A549 (cell line): ENCODE results near the gene GDF2. TPM values are rescaled to one million over a fixed set of nuclear protein-coding genes. Genes with fewer than 3 reads are reported as not detected.

Experiments used
- ATAC-seq, 2 experiments: fragments of 200-7000 bp in 1 of 2; fragments of >200 bp in 1 of 2; cut with Nextera tagmentation in 1 of 2; cut with Tn5 transposase in 1 of 2; 3 replicates each; pipeline versions ENCODE4 v1.8.0 to v1.9.1; 2018 to 2020; ENCODE audit warnings: mild to moderate bottlenecking in 1 of 2, moderate library complexity in 1 of 2
- CTCF ChIA-PET: fragments of 300-600 bp; sonication (Branson Sonifier 250); formaldehyde crosslinking; extraction: SDS; loops from one replicate; lab custom pipeline; 2021; ENCODE audit warnings: antibody characterized with exemption, inconsistent platforms; lab: Yijun Ruan, JAX
- POLR2A ChIA-PET: fragments of 350-600 bp; formaldehyde crosslinking; extraction: SDS; loops from one replicate; lab custom pipeline; 2021; ENCODE audit warnings: antibody characterized with exemption, inconsistent platforms; lab: Yijun Ruan, JAX
- DNase-seq, 2 experiments: peaks; one replicate each; pipeline versions ENCODE4 v3.0.0 to v3.0.0-alpha.2; 2011 to 2016; ENCODE audit warnings: low read depth in 1 of 2, low spot score in 1 of 2
- FAIRE-seq: peaks from 2 replicates; lab custom pipeline; 2011; peaks lifted over from hg19 to GRCh38; lab: Jason Lieb, UNC
- H3K27ac ChIP-seq, 2 experiments: fragments of >200 bp; sonication (Bioruptor Twin); formaldehyde crosslinking; 3 replicates each; pipeline ENCODE4 v1.5.1; 2016 to 2017
- H3K4me1 ChIP-seq: fragments of >200 bp; sonication (Bioruptor Twin); formaldehyde crosslinking; 3 replicates; pipeline ENCODE4 v1.6.1; 2016
- H3K4me2 ChIP-seq: fragments of >200 bp; sonication (Bioruptor Twin); formaldehyde crosslinking; 3 replicates; pipeline ENCODE4 v1.6.1; 2016
- H3K4me3 ChIP-seq: fragments of >200 bp; sonication (Bioruptor Twin); formaldehyde crosslinking; 3 replicates; pipeline ENCODE4 v1.5.1; 2016
- H3K9me3 ChIP-seq: fragments of >200 bp; sonication (Bioruptor Twin); formaldehyde crosslinking; 3 replicates; pipeline ENCODE4 v1.6.1; 2016
- BCL3 ChIP-seq: fragments of >200 bp; sonication (Bioruptor Twin); formaldehyde crosslinking; IDR thresholded peaks from 3 replicates; pipeline ENCODE4 v1.6.1; 2016
- CBX2 ChIP-seq: fragments of 200-600 bp; sonication (generic); IDR thresholded peaks from 2 replicates; pipeline ENCODE4 v1.6.1; 2016; ENCODE audit warnings: low read depth, mild to moderate bottlenecking, borderline replicate concordance
- ELK1 ChIP-seq: fragments of 150-350 bp; IDR thresholded peaks from 2 replicates; pipeline ENCODE4 v1.6.1; 2014; ENCODE audit warnings: low read depth, mild to moderate bottlenecking, low read length
- ESRRA ChIP-seq: fragments of 150-350 bp; IDR thresholded peaks from 2 replicates; pipeline ENCODE4 v1.6.1; 2014; ENCODE audit warnings: mild to moderate bottlenecking, low read length, borderline replicate concordance
- FOSL2 ChIP-seq, 2 experiments: fragments of 450-650 bp in 1 of 2; fragments of >200 bp in 1 of 2; sonication (Bioruptor Twin) in 1 of 2; formaldehyde crosslinking; IDR thresholded peaks; 2 replicates each; pipeline versions ENCODE4 v1.5.0 to v1.6.1; 2016 to 2020; ENCODE audit warnings: mild to moderate bottlenecking in 1 of 2, moderate library complexity in 1 of 2
- GATA3 ChIP-seq: IDR thresholded peaks from 2 replicates; pipeline ENCODE4 v1.6.1; 2012; ENCODE audit warnings: borderline replicate concordance
- HDAC2 ChIP-seq: fragments of 200-600 bp; sonication (generic); IDR thresholded peaks from 2 replicates; pipeline ENCODE4 v1.6.1; 2016
- HES2 ChIP-seq: fragments of >200 bp; sonication (Bioruptor Twin); formaldehyde crosslinking; IDR thresholded peaks from 2 replicates; pipeline ENCODE4 v1.6.1; 2016
- HEYL ChIP-seq: fragments of 250-450 bp; sonication (Bioruptor Pico); IDR thresholded peaks from 2 replicates; pipeline ENCODE4 v1.8.0; 2021; ENCODE audit warnings: mild to moderate bottlenecking, moderate library complexity
- HMGXB4 ChIP-seq: fragments of 250-450 bp; sonication (Bioruptor Pico); IDR thresholded peaks from 2 replicates; pipeline ENCODE4 v1.5.0; 2021; ENCODE audit warnings: mild to moderate bottlenecking, moderate library complexity, borderline replicate concordance
- HOXB5 ChIP-seq: fragments of 250-450 bp; sonication (Bioruptor Pico); IDR thresholded peaks from 2 replicates; pipeline ENCODE4 v1.5.0; 2020; ENCODE audit warnings: mild to moderate bottlenecking, moderate library complexity
- JUN ChIP-seq, 2 experiments: fragments of >200 bp; sonication (Bioruptor Twin); formaldehyde crosslinking; IDR thresholded peaks; 2 replicates in 1 of 2; 3 replicates in 1 of 2; pipeline ENCODE4 v1.6.1; 2016 to 2017
- JUNB ChIP-seq: fragments of >200 bp; sonication (Bioruptor Twin); formaldehyde crosslinking; IDR thresholded peaks from 2 replicates; pipeline ENCODE4 v1.6.1; 2016
- KDM1A ChIP-seq: fragments of 200-600 bp; sonication (generic); IDR thresholded peaks from 2 replicates; pipeline ENCODE4 v1.6.1; 2016; ENCODE audit warnings: low read depth, mild to moderate bottlenecking
- MAFK ChIP-seq: fragments of 450-650 bp; IDR thresholded peaks from 2 replicates; pipeline ENCODE4 v1.6.1; 2014; ENCODE audit not compliant: partially characterized antibody
- MAX ChIP-seq: IDR thresholded peaks from 2 replicates; pipeline ENCODE4 v1.6.1; 2012
- MAZ ChIP-seq: fragments of 150-350 bp; IDR thresholded peaks from 2 replicates; pipeline ENCODE4 v1.6.1; 2014; ENCODE audit warnings: antibody characterized with exemption, low read depth, low read length, borderline replicate concordance
- MYC ChIP-seq: IDR thresholded peaks from 2 replicates; pipeline ENCODE4 v1.6.1; 2012; ENCODE audit warnings: mild to moderate bottlenecking, inconsistent platforms, low read length, improper control_type of control experiment, borderline replicate concordance
- NFE2L2 ChIP-seq: fragments of 150-350 bp; conservative IDR thresholded peaks from 2 replicates; pipeline ENCODE4 v1.6.1; 2014; ENCODE audit warnings: low read length
- PBX3 ChIP-seq: IDR thresholded peaks from 2 replicates; pipeline ENCODE4 v1.6.1; 2012
- POLR2A ChIP-seq: IDR thresholded peaks from 2 replicates; pipeline ENCODE4 v1.6.1; 2012; ENCODE audit warnings: mild to moderate bottlenecking, low read length
- RAD21 ChIP-seq, 2 experiments: fragments of >200 bp in 1 of 2; sonication (Bioruptor Twin) in 1 of 2; formaldehyde crosslinking in 1 of 2; IDR thresholded peaks in 1 of 2; conservative IDR thresholded peaks in 1 of 2; 2 replicates in 1 of 2; 3 replicates in 1 of 2; pipeline ENCODE4 v1.6.1; 2012 to 2018; ENCODE audit warnings: inconsistent platforms in 1 of 2
- RCOR1 ChIP-seq: fragments of 150-350 bp; IDR thresholded peaks from 2 replicates; pipeline ENCODE4 v1.6.1; 2014; ENCODE audit warnings: antibody characterized with exemption, low read length, low read depth
- USF2 ChIP-seq: fragments of 450-650 bp; IDR thresholded peaks from 2 replicates; pipeline ENCODE4 v1.6.1; 2014; ENCODE audit warnings: antibody characterized with exemption
- ZC3H11A ChIP-seq: fragments of 450-650 bp; IDR thresholded peaks from 2 replicates; pipeline ENCODE4 v1.6.1; 2014; ENCODE audit warnings: antibody characterized with exemption, mild to moderate bottlenecking
- ZNF302 ChIP-seq: fragments of 250-450 bp; sonication (Bioruptor Pico); IDR thresholded peaks from 2 replicates; pipeline ENCODE4 v1.9.0; 2021; ENCODE audit warnings: inconsistent platforms, mild to moderate bottlenecking, moderate library complexity
- ZSCAN20 ChIP-seq: fragments of 250-450 bp; sonication (Bioruptor Pico); IDR thresholded peaks from 2 replicates; pipeline ENCODE4 v1.8.0; 2022; ENCODE audit warnings: mild to moderate bottlenecking, moderate library complexity
- WGBS: methylation state at CpG from one replicate; pipeline ENCODE4 v1.1.6; 2017; ENCODE audit errors: missing lambda C conversion rate; 5-methylcytosine and 5-hydroxymethylcytosine counted together
- polyA plus RNA-seq, 4 experiments: library from polyadenylated mRNA; depleted of rRNA in 3 of 4; stranded (reverse); fragments of >200 nt; fragmentation: RNase III in 1 of 4; extraction: RNeasy Plus Mini Kit Qiagen cat#74134 plus additional on column Dnase treatment in 1 of 4; gene quantifications; 2 replicates in 3 of 4; 3 replicates in 1 of 4; pipeline ENCODE4 v1.2.3, GENCODE V29; 2011 to 2017

The GDF2 gene
- polyA plus RNA-seq, 2 of the 4 experiments (the other 2 are of a cell fraction) = not detected

- no peak overlapping the region for H3K27ac ChIP-seq
- no peak overlapping the region for H3K4me2 ChIP-seq
- POLR2A ChIA-PET = no interaction called here
- no peak for DNase-seq
- CTCF ChIA-PET = interaction anchor here (4.1 kb wide), 1 partner anchor 312 kb away, joined by 13 read pairs; no protein-coding TSS in a partner anchor
- ATAC-seq = no peak
- TF ChIP-seq KDM1A = no peak
- TF ChIP-seq ZC3H11A = no peak
- TF ChIP-seq MAX = no peak
- TF ChIP-seq HMGXB4 (CRISPR knock-in tag) = no peak
- TF ChIP-seq HES2 = no peak
- TF ChIP-seq BCL3 = no peak
- TF ChIP-seq ZSCAN20 = no peak
- no peak for TF ChIP-seq HOXB5 (CRISPR knock-in tag)
- TF ChIP-seq JUN (IDR thresholded peaks at IDR 0.05) = no peak
- TF ChIP-seq POLR2A = no peak
- no peak for TF ChIP-seq FOSL2 (IDR thresholded peaks at IDR 0.05)
- TF ChIP-seq FOSL2 (CRISPR knock-in tag; IDR thresholded peaks at IDR 0.05) = no peak
- no peak for TF ChIP-seq ZNF302 (CRISPR knock-in tag)
- no peak for TF ChIP-seq CBX2
- no peak for TF ChIP-seq MYC
- no peak for TF ChIP-seq HDAC2
- TF ChIP-seq ELK1 = no peak
- no peak for TF ChIP-seq HEYL
- no peak for TF ChIP-seq MAZ
- TF ChIP-seq, all 56 proteins: peak for 0
- WGBS = 42% methylated on average over 4 of the region's 4 CpGs
- no peak for FAIRE-seq
- Histone ChIP-seq H3K4me3 (no peak overlapping the region), H3K4me1 (no peaks in the 10 kb centered on the region), H3K9me3 (no peaks in the 10 kb centered on the region)
Observed at GRCh38 chr10:47337310-47337709, 15.1 kb downstream of the GDF2 start.

GRCh38 chr10:47339186-47339735, 17.0 kb downstream of the GDF2 start:
- peak; percentile 10 to 45; a peak in 4 of 6 replicates for ATAC-seq
- H3K4me3 ChIP-seq = no peak overlapping the region
- 66% methylated on average over 8 of the region's 8 CpGs for WGBS
- CTCF ChIA-PET = interaction anchor here (0.7 to 4.1 kb wide), 10 partner anchors 8 to 314 kb away, joined by 3 to 24 read pairs (median 10); partner anchors contain the start of genes GDF2 and RBP3
- TF ChIP-seq MYC (no peak), GATA3 (no peak), ESRRA (no peak), ZNF302 (CRISPR knock-in tag) (no peak), HOXB5 (CRISPR knock-in tag) (no peak), USF2 (no peak), PBX3 (no peak), ZSCAN20 (no peak), JUNB (no peak), ELK1 (no peak), RCOR1 (no peak), RAD21 (conservative IDR thresholded peaks at IDR 0.05 in 1 of 2, IDR thresholded peaks at IDR 0.05 in 1 of 2) (no peak), MAFK (no peak), MAZ (no peak), NFE2L2 (no peak)
- TF ChIP-seq, all 56 proteins: peak for 0
- no peak overlapping the region for H3K27ac ChIP-seq
- DNase-seq = no peak
- no peaks in the 10 kb centered on the region for H3K4me1 ChIP-seq
- FAIRE-seq = no peak
- H3K4me2 ChIP-seq = no peak overlapping the region
- POLR2A ChIA-PET = no interaction called here
- no peaks in the 10 kb centered on the region for H3K9me3 ChIP-seq
